Measurements from ENCODE around the gene UPF3B.
"Not testable (repeated sequence)": the region's sequence is repeated elsewhere in the genome, so short reads cannot be mapped to it uniquely, and the experiment has no call there.

Gene UPF3B

GRCh38 chrX:119826399-119826959 lies 26.3 kb downstream of the UPF3B start:
- no peak for DNase-seq (ENCODE audit: low read depth, low spot score)

GRCh38 chrX:119824221-119824620 lies 28.5 kb downstream of the UPF3B start:
- not testable (repeated sequence) for DNase-seq (ENCODE audit: low read depth, low spot score)

GRCh38 chrX:119821703-119822102 lies 31.1 kb downstream of the UPF3B start:
- DNase-seq (ENCODE audit: low read depth, low spot score) = not testable (repeated sequence)

- DNase-seq (ENCODE audit: low read depth, low spot score) = no peak
Observed at GRCh38 chrX:119817130-119817690, 35.6 kb downstream of the UPF3B start.

- DNase-seq (ENCODE audit: low read depth, low spot score) = no peak
Observed at GRCh38 chrX:119816300-119816699, 36.5 kb downstream of the UPF3B start.

GRCh38 chrX:119809185-119809666 lies 43.5 kb downstream of the UPF3B start:
- no peak for DNase-seq (ENCODE audit: low read depth, low spot score)

- not testable (repeated sequence) for DNase-seq (ENCODE audit: low read depth, low spot score)
Observed at GRCh38 chrX:119808461-119808860, 44.3 kb downstream of the UPF3B start.

GRCh38 chrX:119802546-119802945 lies 50.2 kb downstream of the UPF3B start:
- DNase-seq (ENCODE audit: low read depth, low spot score) = no peak

- no peak for DNase-seq (ENCODE audit: low read depth, low spot score)
Observed at GRCh38 chrX:119801253-119802221, 51.2 kb downstream of the UPF3B start.

GRCh38 chrX:119791437-119792231 lies 61.1 kb downstream of the UPF3B start, which contains the start of gene RPL39:
Gene RPL39, minus strand, starts transcription at chrX:119791630. Its CDS starts 54 bp downstream, at chrX:119791576.
- peak; percentile 56 for DNase-seq (ENCODE audit: low read depth, low spot score)

- DNase-seq (ENCODE audit: low read depth, low spot score) = peak; percentile 10
Observed at GRCh38 chrX:119790977-119791436, 61.8 kb downstream of the UPF3B start.

GRCh38 chrX:119784747-119785446 lies 67.9 kb downstream of the UPF3B start:
- no peak for DNase-seq (ENCODE audit: low read depth, low spot score)

Measured in activated CD4-positive, CD25-positive, alpha-beta regulatory T cell treated with anti-CD3 and anti-CD28 coated beads, Interleukin-2, amount 50 U/mL, for 16 hours (primary cell).